Neutrophil (primary cell): ENCODE measurements around the gene RNH1.

Source experiments
- H3K27ac ChIP-seq: fragments of 200-600 bp; sonication (generic); 2 replicates; pipeline ENCODE4 v1.5.1; 2016; ENCODE audit warnings: mild to moderate bottlenecking, moderate library complexity
- H3K27me3 ChIP-seq: fragments of 200-600 bp; sonication (generic); 2 replicates; pipeline ENCODE4 v1.6.0; 2016; ENCODE audit warnings: mild to moderate bottlenecking
- H3K36me3 ChIP-seq: fragments of 200-600 bp; sonication (generic); 2 replicates; pipeline ENCODE4 v1.5.1; 2017
- H3K4me1 ChIP-seq, 2 experiments: fragments of 200-600 bp in 1 of 2; sonication (generic) in 1 of 2; 1 replicate in 1 of 2; 2 replicates in 1 of 2; pipeline versions ENCODE4 v1.5.1 to v1.6.1; 2013 to 2016; ENCODE audit warnings: low read depth in 1 of 2, low read length in 1 of 2, mild to moderate bottlenecking in 1 of 2, moderate library complexity in 1 of 2; ENCODE audit not compliant: control insufficient read depth in 1 of 2, insufficient read depth in 1 of 2
- H3K4me3 ChIP-seq, 2 experiments: fragments of 200-600 bp in 1 of 2; sonication (generic) in 1 of 2; 1 replicate in 1 of 2; 2 replicates in 1 of 2; pipeline ENCODE4 v1.5.1; 2013 to 2016; ENCODE audit warnings: low read depth in 1 of 2, low read length in 1 of 2, mild to moderate bottlenecking in 1 of 2, moderate library complexity in 1 of 2
- H3K9me3 ChIP-seq: fragments of 200-600 bp; sonication (generic); 2 replicates; pipeline ENCODE4 v1.5.1; 2016
- CTCF ChIP-seq: fragments of 200-600 bp; sonication (generic); IDR thresholded peaks from 2 replicates; pipeline ENCODE4 v1.5.1; 2016; ENCODE audit warnings: antibody characterized with exemption

RNH1 gene

GRCh38 chr11:503179-503981 is 3.7 kb downstream of the RNH1 start:
- no peak for TF ChIP-seq CTCF
- Histone ChIP-seq H3K9me3 (no peaks in the 10 kb centered on the region), H3K4me3 (peak overlapping the region; percentile 53 to 66), H3K4me1 (peaks cover 53 to 57% of the 10 kb centered on the region in 2 experiments), H3K36me3 (peaks cover 33% of the 10 kb centered on the region), H3K27ac (peak overlapping the region; percentile 68), H3K27me3 (no peaks in the 10 kb centered on the region)

- Histone ChIP-seq H3K4me3 (no peak overlapping the region), H3K27me3 (no peaks in the 10 kb centered on the region), H3K9me3 (no peaks in the 10 kb centered on the region), H3K4me1 (peaks cover 49 to 54% of the 10 kb centered on the region in 2 experiments), H3K27ac (peak overlapping the region; percentile 68), H3K36me3 (peaks cover 41% of the 10 kb centered on the region)
- TF ChIP-seq CTCF, result no peak
Measured at GRCh38 chr11:502288-503178, 4.5 kb downstream of the RNH1 start.

- H3K4me3 ChIP-seq, result no peak overlapping the region
- TF ChIP-seq CTCF, result no peak
- H3K9me3 ChIP-seq, result no peaks in the 10 kb centered on the region
- peaks cover 49% of the 10 kb centered on the region for H3K36me3 ChIP-seq
- peaks cover 46 to 47% of the 10 kb centered on the region in 2 experiments for H3K4me1 ChIP-seq
- no peak overlapping the region for H3K27ac ChIP-seq
- no peaks in the 10 kb centered on the region for H3K27me3 ChIP-seq
Measured at GRCh38 chr11:501683-502287, 5.3 kb downstream of the RNH1 start.

GRCh38 chr11:501001-501682 is 5.9 kb downstream of the RNH1 start:
- H3K36me3 ChIP-seq, result peaks cover 55% of the 10 kb centered on the region
- H3K27me3 ChIP-seq, result no peaks in the 10 kb centered on the region
- no peaks in the 10 kb centered on the region for H3K9me3 ChIP-seq
- H3K4me3 ChIP-seq, result no peak overlapping the region
- H3K4me1 ChIP-seq, result peaks cover 41 to 42% of the 10 kb centered on the region in 2 experiments
- TF ChIP-seq CTCF, result no peak
- no peak overlapping the region for H3K27ac ChIP-seq
